Parathyroid adenoma (tissue), 2 donors: ENCODE measurements around the gene LRP10.

ENCODE experiments used
- H2AFZ ChIP-seq: fragments of 300-600 bp; sonication (generic); one replicate; pipeline ENCODE4 v1.7.0; 2017; ENCODE audit warnings: antibody characterized with exemption, mild to moderate bottlenecking
- H3K27ac ChIP-seq: fragments of 300-600 bp; sonication (generic); one replicate; pipeline ENCODE4 v1.7.0; 2017
- H3K27me3 ChIP-seq: fragments of 300-600 bp; sonication (generic); one replicate; pipeline ENCODE4 v1.7.0; 2017; ENCODE audit warnings: low read length; ENCODE audit not compliant: control insufficient read depth, insufficient read depth
- H3K36me3 ChIP-seq: fragments of 300-600 bp; sonication (generic); one replicate; pipeline ENCODE4 v1.7.0; 2017; ENCODE audit warnings: low read length; ENCODE audit not compliant: control insufficient read depth, insufficient read depth
- H3K4me1 ChIP-seq: fragments of 300-600 bp; sonication (generic); one replicate; pipeline ENCODE4 v1.7.0; 2017; ENCODE audit warnings: control low read depth
- H3K4me2 ChIP-seq: fragments of 300-600 bp; sonication (generic); one replicate; pipeline ENCODE4 v1.7.0; 2017; ENCODE audit warnings: low read length
- H3K4me3 ChIP-seq: fragments of 300-600 bp; sonication (generic); one replicate; pipeline ENCODE4 v1.7.0; 2017; ENCODE audit warnings: low read depth, low read length
- H3K79me2 ChIP-seq: fragments of 300-600 bp; sonication (generic); one replicate; pipeline ENCODE4 v1.7.0; 2017; ENCODE audit warnings: control low read depth
- H3K9ac ChIP-seq: fragments of 300-600 bp; sonication (generic); one replicate; pipeline ENCODE4 v1.7.0; 2017; ENCODE audit warnings: mild to moderate bottlenecking
- H3K9me3 ChIP-seq: fragments of 300-600 bp; sonication (generic); one replicate; pipeline ENCODE4 v1.7.0; 2017; ENCODE audit warnings: low read length; ENCODE audit not compliant: control insufficient read depth
- TF ChIP-seq, protein P1 (sequence below): fragments of 300-600 bp; sonication (generic); IDR thresholded peaks from one replicate; pipeline ENCODE4 v1.7.0; 2017; ENCODE audit warnings: antibody characterized with exemption, mild to moderate bottlenecking
- donor health status: primary hyperparathyroidism.

Gene LRP10

DNA sequence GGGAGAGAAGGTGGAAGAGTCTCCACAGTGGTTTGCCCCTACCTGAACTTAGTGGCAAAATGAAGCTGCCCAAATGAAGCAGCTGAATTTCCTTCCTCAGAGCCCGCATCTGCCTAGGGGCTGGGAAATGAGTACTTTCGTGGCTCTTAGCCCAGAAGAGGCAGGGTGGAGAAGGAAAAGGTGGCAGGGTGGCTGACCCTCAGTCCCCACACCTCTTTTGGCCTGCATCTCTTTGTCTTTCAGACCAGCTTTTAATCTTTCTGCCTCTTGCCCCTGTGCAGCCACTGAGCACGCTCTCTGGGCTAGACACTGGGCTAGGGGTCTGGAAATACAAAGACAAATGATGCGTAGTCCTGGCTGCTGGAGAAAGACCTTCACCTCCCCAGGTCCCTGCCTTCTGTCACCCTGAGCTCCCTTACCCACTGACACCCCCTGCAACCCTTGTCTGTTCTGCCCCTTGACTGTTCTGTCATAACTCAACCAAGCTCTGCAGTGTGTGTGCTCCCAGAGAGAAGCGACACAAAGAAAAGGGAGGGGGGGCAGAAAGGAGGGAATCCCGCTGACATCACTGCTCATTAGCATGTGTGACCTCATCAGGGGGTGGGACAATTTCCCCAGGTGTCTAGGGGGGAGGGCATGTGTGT is 11.1 kb downstream of the LRP10 start:
- Histone ChIP-seq H3K4me3 (no peak overlapping the region), H3K79me2 (peaks cover 10% of the 10 kb centered on the region), H3K4me1 (peaks cover 32% of the 10 kb centered on the region), H3K27ac (peak overlapping the region; percentile 94), H2AFZ (peak overlapping the region; percentile 61), H3K36me3 (no peaks in the 10 kb centered on the region), H3K27me3 (no peaks in the 10 kb centered on the region), H3K4me2 (peak overlapping the region; percentile 41), H3K9ac (no peak overlapping the region), H3K9me3 (no peaks in the 10 kb centered on the region)
- TF ChIP-seq, protein P1, sequence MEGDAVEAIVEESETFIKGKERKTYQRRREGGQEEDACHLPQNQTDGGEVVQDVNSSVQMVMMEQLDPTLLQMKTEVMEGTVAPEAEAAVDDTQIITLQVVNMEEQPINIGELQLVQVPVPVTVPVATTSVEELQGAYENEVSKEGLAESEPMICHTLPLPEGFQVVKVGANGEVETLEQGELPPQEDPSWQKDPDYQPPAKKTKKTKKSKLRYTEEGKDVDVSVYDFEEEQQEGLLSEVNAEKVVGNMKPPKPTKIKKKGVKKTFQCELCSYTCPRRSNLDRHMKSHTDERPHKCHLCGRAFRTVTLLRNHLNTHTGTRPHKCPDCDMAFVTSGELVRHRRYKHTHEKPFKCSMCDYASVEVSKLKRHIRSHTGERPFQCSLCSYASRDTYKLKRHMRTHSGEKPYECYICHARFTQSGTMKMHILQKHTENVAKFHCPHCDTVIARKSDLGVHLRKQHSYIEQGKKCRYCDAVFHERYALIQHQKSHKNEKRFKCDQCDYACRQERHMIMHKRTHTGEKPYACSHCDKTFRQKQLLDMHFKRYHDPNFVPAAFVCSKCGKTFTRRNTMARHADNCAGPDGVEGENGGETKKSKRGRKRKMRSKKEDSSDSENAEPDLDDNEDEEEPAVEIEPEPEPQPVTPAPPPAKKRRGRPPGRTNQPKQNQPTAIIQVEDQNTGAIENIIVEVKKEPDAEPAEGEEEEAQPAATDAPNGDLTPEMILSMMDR: no peak

DNA sequence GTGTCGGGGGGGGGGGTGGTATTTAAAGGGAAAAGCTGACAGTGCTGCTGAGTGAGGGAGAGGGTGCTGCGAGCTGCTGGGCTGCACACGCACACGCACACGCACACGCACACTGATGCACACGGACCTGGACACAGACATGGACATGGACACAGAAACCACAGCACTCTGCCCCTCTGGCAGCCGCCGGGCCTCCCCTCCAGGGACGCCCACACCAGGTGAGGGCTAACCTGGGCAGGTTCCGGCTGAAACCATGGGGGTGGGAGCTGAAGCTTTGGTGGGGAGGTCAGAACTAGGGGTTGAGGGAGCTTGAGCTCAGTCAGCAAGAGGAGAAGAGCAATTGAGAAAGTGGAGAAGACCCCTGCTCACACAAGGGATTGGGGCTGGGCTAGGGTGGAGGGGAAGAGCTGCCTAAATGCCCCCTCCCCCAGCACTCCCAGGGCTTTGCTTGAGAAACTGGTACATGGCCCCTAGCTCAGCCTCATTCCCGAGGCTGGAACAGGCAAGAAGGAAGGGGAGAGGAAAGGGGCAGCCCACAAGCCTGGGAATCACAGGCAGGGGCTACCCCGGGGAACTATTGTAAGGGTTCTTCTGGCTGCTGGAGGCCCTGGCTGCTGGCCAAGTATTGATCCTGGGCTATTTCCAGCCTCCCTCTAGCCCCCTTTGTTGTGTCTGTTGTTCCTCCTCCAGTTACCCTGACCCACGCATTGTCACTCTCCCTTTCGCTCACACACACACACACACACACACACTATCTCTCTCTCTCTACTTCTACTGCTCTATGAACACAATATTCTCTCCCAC is 11.8 kb downstream of the LRP10 start, which contains the start of gene REM2:
Gene REM2, plus strand, starts transcription at position 50 of the 804 bp plus-strand sequence. Its CDS starts 66 bp downstream, at position 116.
- peak within 1 kb of the TSS; percentile 94 for H3K27ac ChIP-seq
- H2AFZ ChIP-seq: peak within 1 kb of the TSS; percentile 64
- H3K36me3 ChIP-seq: no peaks in the 10 kb centered on the region
- no peaks in the 10 kb centered on the region for H3K9me3 ChIP-seq
- H3K27me3 ChIP-seq: no peaks in the 10 kb centered on the region
- H3K79me2 ChIP-seq: peaks cover 15% of the 10 kb centered on the region
- TF ChIP-seq, protein P1: no peak
- no peak within 1 kb of the TSS for H3K4me3 ChIP-seq
- peak within 1 kb of the TSS; percentile 56 for H3K4me2 ChIP-seq
- H3K9ac ChIP-seq: no peak within 1 kb of the TSS
- peaks cover 36% of the 10 kb centered on the region for H3K4me1 ChIP-seq

DNA sequence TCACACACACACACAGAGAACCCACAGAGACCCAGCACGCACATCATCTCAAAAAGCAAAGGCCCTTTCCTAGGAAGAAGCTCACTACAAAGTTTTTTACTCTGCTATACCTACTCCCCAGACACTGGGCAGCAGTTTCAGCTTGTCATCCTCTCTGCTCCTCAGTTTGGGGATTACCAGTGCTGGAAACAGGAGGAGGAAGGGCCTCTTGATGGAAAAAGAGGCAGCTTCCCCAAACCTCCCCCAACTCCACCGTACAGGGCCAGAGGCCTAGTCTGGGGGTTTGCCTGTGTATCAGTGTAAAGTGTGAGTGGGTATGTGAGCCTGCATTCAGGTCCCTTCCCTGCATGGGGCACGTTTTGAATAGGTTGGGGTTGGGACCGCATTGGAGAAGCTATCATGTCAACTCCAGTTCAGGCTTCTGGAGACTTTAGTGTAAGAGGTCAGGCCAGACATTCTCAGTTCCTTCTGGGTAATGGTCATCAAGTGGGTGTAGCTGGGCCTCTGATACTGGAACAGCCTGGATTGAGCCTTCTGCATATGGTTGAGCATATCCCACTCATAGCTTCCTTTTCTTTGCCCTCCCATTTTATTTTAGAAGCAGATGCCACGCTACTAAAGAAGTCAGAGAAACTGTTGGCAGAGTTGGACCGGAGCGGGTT is 12.7 kb downstream of the LRP10 start:
- Histone ChIP-seq H3K36me3 (no peaks in the 10 kb centered on the region), H3K4me1 (peaks cover 38% of the 10 kb centered on the region), H3K4me2 (no peak overlapping the region), H3K9ac (no peak overlapping the region), H3K9me3 (no peaks in the 10 kb centered on the region), H3K27me3 (no peaks in the 10 kb centered on the region), H3K79me2 (peaks cover 16% of the 10 kb centered on the region), H3K27ac (peak overlapping the region; percentile 94), H2AFZ (no peak overlapping the region), H3K4me3 (no peak overlapping the region)
- TF ChIP-seq, protein P1: no peak

DNA sequence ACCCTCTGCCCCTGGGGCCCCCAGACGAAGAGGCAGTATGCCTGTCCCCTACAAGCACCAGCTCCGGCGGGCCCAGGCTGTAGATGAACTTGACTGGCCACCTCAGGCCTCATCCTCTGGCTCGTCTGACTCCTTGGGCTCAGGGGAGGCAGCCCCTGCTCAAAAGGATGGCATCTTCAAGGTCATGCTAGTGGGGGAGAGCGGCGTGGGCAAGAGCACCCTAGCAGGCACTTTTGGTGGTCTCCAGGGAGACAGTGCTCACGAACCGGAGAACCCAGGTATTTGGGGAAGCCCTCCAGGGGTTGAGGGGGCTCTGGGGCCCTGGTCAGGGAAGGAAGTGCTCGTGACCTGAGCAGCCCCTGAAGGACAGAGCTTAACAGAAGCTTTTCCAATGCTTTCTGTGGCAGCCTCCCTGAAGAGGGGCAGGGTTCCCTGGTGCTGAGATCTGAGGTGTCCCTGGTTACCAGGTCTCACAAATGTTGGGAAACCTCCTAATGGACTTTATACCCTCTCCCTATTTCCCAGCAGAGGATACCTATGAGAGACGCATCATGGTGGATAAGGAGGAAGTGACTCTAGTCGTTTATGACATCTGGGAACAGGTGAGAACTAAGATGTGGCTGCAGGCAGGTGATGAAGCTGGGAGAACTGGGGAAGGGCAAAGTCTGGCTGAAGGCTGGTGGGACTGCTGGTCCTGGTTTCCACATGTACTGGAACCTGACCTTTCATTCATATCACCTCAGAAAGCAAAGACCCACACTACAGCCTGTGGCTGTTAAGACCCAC is 13.4 kb downstream of the LRP10 start:
- peak overlapping the region; percentile 94 for H3K27ac ChIP-seq
- H3K27me3 ChIP-seq: no peaks in the 10 kb centered on the region
- H3K9ac ChIP-seq: no peak overlapping the region
- H2AFZ ChIP-seq: no peak overlapping the region
- no peaks in the 10 kb centered on the region for H3K36me3 ChIP-seq
- peaks cover 38% of the 10 kb centered on the region for H3K4me1 ChIP-seq
- no peaks in the 10 kb centered on the region for H3K9me3 ChIP-seq
- TF ChIP-seq, protein P1: no peak
- no peak overlapping the region for H3K4me2 ChIP-seq
- peaks cover 16% of the 10 kb centered on the region for H3K79me2 ChIP-seq
- H3K4me3 ChIP-seq: no peak overlapping the region
